ENCODE measurements around the gene ACSBG1.
A peak's percentile ranks its signal among the peaks of the same experiment; 100 is the strongest.

The ACSBG1 gene

DNA sequence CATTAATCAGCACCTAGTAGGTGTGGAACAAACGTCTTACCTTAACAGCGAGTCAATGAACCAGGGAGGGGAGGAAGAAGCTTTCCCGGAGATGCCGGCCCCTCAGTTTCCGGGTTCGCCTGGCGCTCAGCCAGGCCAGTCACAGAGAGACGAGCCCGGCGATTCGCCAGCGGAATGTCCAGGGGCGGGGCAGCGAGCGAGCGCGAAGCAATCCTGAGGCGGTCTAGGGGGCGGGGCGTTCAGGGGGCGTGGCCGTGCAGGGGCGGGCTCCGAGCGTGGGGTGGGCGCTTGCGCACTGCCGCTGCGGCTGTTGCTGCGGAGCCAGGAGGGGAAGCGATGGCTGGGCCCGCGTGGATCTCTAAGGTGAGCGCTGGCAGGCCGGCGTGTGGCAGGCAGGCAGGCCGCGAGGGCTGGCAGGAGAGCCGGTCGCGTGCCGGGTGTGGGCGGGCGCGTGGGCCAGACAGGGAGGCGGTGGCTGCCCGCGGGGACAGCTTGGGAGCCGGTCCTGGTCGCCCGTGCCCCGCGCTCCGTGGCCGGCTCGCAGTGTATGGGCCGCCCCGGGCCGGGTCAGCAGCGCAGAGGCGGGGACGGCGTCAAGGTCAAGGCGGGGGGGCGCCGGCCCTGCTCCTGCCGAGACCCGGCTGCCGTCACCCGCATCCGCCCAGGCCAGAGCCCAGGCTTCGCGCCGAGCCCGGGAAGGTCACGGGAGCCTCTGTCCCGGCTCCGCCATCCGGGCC, 85.1 kb downstream of the ACSBG1 start, which contains the start of gene IDH3A:
TSS of gene IDH3A (plus strand) at position 295 of the 737 bp plus-strand sequence. CDS start at position 337, 42 bp downstream.
- no CpG with 5 or more reads among the region's 79 CpGs for WGBS, 2 donors (ENCODE audit: extremely low coverage in 2 of 2, insufficient read length in 2 of 2, insufficient replicate concordance in 1 of 2)
- Histone ChIP-seq H3K23ac (ENCODE audit: low read depth, low read length, poor library complexity) (peak within 1 kb of the TSS; percentile 76), H3K79me1 (ENCODE audit: low read depth, low read length) (no peaks in the 10 kb centered on the region), H4K8ac (ENCODE audit: low read depth, low read length) (no peak within 1 kb of the TSS), H3K9me3 (replicated peaks in 1 of 2; ENCODE audit: control insufficient read depth in 2 of 2, insufficient read depth in 1 of 2, low read depth in 1 of 2, low read length in 2 of 2) (no peaks in the 10 kb centered on the region), H2AFZ (ENCODE audit: low read length) (peak within 1 kb of the TSS; percentile 99), H2BK15ac (ENCODE audit: low read length) (no peak within 1 kb of the TSS), H4K91ac (ENCODE audit: low read depth, low read length, poor library complexity) (no peak within 1 kb of the TSS), H2AK5ac (ENCODE audit: low read depth, low read length) (no peak within 1 kb of the TSS), H2BK5ac (ENCODE audit: low read length) (no peak within 1 kb of the TSS), H3K27me3 (ENCODE audit: control insufficient read depth in 3 of 3, insufficient read depth in 3 of 3, low read depth in 1 of 3, low read length in 3 of 3) (peaks cover 0 to 10% (median 0%) of the 10 kb centered on the region in 3 experiments), H3K27ac (replicated peaks; ENCODE audit: low read length) (no peak within 1 kb of the TSS), H3K4me1 (ENCODE audit: control insufficient read depth in 2 of 2, insufficient read depth in 1 of 2, low read depth in 1 of 2, low read length in 2 of 2) (peaks cover 3 to 6% of the 10 kb centered on the region in 2 donors), H3K9ac (ENCODE audit: low read depth, low read length, poor library complexity) (peak within 1 kb of the TSS; percentile 99), H3K4me3 (ENCODE audit: low read length in 2 of 2) (peak within 1 kb of the TSS; percentile 90 to 98), H3K18ac (ENCODE audit: low read length) (peak within 1 kb of the TSS; percentile 93), H2BK12ac (ENCODE audit: low read length) (no peak within 1 kb of the TSS), H3K4ac (ENCODE audit: low read length) (no peak within 1 kb of the TSS), H2BK120ac (ENCODE audit: low read depth, low read length) (no peak within 1 kb of the TSS), H3K14ac (ENCODE audit: low read length) (peak within 1 kb of the TSS; percentile 97), H3K4me2 (ENCODE audit: insufficient read depth, low read length, poor library complexity, severe bottlenecking) (peak within 1 kb of the TSS; percentile 66), H3K36me3 (replicated peaks in 1 of 2; ENCODE audit: control insufficient read depth in 2 of 2, insufficient read depth in 2 of 2, low read length in 2 of 2) (no peaks in the 10 kb centered on the region)
- peak; percentile 95 for DNase-seq (ENCODE audit: low spot score)

DNA sequence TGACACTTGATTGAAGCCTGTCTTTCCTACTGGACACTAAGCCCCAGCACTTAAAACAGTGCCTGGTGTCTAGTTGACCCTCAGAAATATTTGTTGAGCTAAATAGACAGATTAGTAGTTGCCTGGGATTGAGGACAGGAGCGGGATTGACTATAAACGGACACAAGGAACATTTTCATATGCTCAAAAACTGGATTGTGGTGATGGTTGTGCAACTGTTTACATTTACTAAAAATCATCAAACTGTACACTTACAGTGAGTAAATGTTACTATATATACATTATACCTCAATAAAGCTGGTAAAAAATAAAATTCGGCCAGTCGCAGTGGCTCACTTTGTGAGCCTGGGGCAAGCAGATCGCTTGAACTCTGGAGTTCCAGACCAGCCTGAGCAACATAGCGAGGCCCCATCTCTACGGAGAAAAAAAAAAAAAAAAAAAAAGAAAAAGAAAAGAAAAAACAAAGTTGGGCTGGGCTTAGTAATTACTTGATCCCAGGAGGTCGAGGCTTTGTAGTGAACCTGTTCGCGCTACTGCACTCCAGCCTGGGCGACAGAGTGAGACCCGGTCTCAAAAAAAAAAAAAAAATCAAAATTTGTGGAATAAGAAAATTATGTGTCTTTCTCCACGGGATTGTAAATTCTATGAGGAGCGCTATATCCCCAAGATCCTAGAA, 85.8 kb downstream of the ACSBG1 start:
- Histone ChIP-seq H3K4ac (ENCODE audit: low read length) (no peak overlapping the region), H3K36me3 (replicated peaks in 1 of 2; ENCODE audit: control insufficient read depth in 2 of 2, insufficient read depth in 2 of 2, low read length in 2 of 2) (no peaks in the 10 kb centered on the region), H3K18ac (ENCODE audit: low read length) (no peak overlapping the region), H3K14ac (ENCODE audit: low read length) (no peak overlapping the region), H3K4me1 (ENCODE audit: control insufficient read depth in 2 of 2, insufficient read depth in 1 of 2, low read depth in 1 of 2, low read length in 2 of 2) (peaks cover 3 to 6% of the 10 kb centered on the region in 2 donors), H3K27me3 (ENCODE audit: control insufficient read depth in 3 of 3, insufficient read depth in 3 of 3, low read depth in 1 of 3, low read length in 3 of 3) (peaks cover 0 to 10% (median 0%) of the 10 kb centered on the region in 3 experiments), H4K91ac (ENCODE audit: low read depth, low read length, poor library complexity) (no peak overlapping the region), H2BK120ac (ENCODE audit: low read depth, low read length) (no peak overlapping the region), H2BK15ac (ENCODE audit: low read length) (no peak overlapping the region), H2AK5ac (ENCODE audit: low read depth, low read length) (no peak overlapping the region), H3K4me3 (ENCODE audit: low read length in 2 of 2) (peak overlapping the region; percentile 75 to 90), H3K9me3 (replicated peaks in 1 of 2; ENCODE audit: control insufficient read depth in 2 of 2, insufficient read depth in 1 of 2, low read depth in 1 of 2, low read length in 2 of 2) (no peaks in the 10 kb centered on the region), H3K79me1 (ENCODE audit: low read depth, low read length) (no peaks in the 10 kb centered on the region), H2BK12ac (ENCODE audit: low read length) (no peak overlapping the region), H3K23ac (ENCODE audit: low read depth, low read length, poor library complexity) (no peak overlapping the region), H3K9ac (ENCODE audit: low read depth, low read length, poor library complexity) (no peak overlapping the region), H2AFZ (ENCODE audit: low read length) (peak overlapping the region; percentile 99), H3K4me2 (ENCODE audit: insufficient read depth, low read length, poor library complexity, severe bottlenecking) (peak overlapping the region; percentile 43), H2BK5ac (ENCODE audit: low read length) (no peak overlapping the region), H4K8ac (ENCODE audit: low read depth, low read length) (no peak overlapping the region), H3K27ac (replicated peaks; ENCODE audit: low read length) (no peak overlapping the region)
- no CpG with 5 or more reads among the region's 14 CpGs for WGBS, 2 donors (ENCODE audit: extremely low coverage in 2 of 2, insufficient read length in 2 of 2, insufficient replicate concordance in 1 of 2)
- DNase-seq (ENCODE audit: low spot score) = no peak

DNA sequence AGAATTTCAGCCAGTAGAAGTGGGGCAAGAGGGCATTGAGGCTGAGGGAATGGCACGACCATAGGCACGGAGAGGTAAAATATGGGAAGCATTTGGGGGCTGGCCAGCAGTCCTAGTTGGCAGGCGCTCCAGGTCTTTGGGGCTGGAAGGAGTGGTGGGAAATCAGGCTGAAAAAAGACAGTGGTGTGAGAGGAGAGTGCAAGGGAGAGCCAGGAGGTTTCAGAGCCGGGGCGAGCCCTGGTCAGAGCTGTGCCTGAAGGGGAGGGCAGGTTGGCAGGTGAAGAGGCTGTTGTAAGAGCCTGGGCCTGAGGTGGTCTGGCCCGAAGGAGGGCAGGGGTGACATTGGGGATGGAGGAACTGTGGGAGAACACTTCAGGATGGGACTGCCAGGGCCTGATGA, 86.8 kb downstream of the ACSBG1 start:
- no peaks in the 10 kb centered on the region for H3K36me3 ChIP-seq (replicated peaks in 1 of 2; ENCODE audit: control insufficient read depth in 2 of 2, insufficient read depth in 2 of 2, low read length in 2 of 2)
- H2BK15ac ChIP-seq (ENCODE audit: low read length) = no peak overlapping the region
- peaks cover 0 to 10% (median 0%) of the 10 kb centered on the region in 3 experiments for H3K27me3 ChIP-seq (ENCODE audit: control insufficient read depth in 3 of 3, insufficient read depth in 3 of 3, low read depth in 1 of 3, low read length in 3 of 3)
- H3K18ac ChIP-seq (ENCODE audit: low read length) = no peak overlapping the region
- H3K23ac ChIP-seq (ENCODE audit: low read depth, low read length, poor library complexity) = no peak overlapping the region
- no peak overlapping the region for H4K91ac ChIP-seq (ENCODE audit: low read depth, low read length, poor library complexity)
- no peak overlapping the region for H2BK12ac ChIP-seq (ENCODE audit: low read length)
- WGBS, 2 donors (ENCODE audit: extremely low coverage in 2 of 2, insufficient read length in 2 of 2, insufficient replicate concordance in 1 of 2) = no CpG with 5 or more reads among the region's 6 CpGs
- H3K4me3 ChIP-seq (ENCODE audit: low read length in 2 of 2) = peak overlapping the region in 1 of 2 donors; percentile 14
- no peak overlapping the region for H3K4ac ChIP-seq (ENCODE audit: low read length)
- H3K14ac ChIP-seq (ENCODE audit: low read length) = no peak overlapping the region
- H4K8ac ChIP-seq (ENCODE audit: low read depth, low read length) = no peak overlapping the region
- no peak overlapping the region for H2AK5ac ChIP-seq (ENCODE audit: low read depth, low read length)
- no peak for DNase-seq (ENCODE audit: low spot score)
- H2AFZ ChIP-seq (ENCODE audit: low read length) = no peak overlapping the region
- no peaks in the 10 kb centered on the region for H3K9me3 ChIP-seq (replicated peaks in 1 of 2; ENCODE audit: control insufficient read depth in 2 of 2, insufficient read depth in 1 of 2, low read depth in 1 of 2, low read length in 2 of 2)
- H3K9ac ChIP-seq (ENCODE audit: low read depth, low read length, poor library complexity) = no peak overlapping the region
- H3K4me2 ChIP-seq (ENCODE audit: insufficient read depth, low read length, poor library complexity, severe bottlenecking) = no peak overlapping the region
- no peak overlapping the region for H2BK5ac ChIP-seq (ENCODE audit: low read length)
- no peaks in the 10 kb centered on the region for H3K79me1 ChIP-seq (ENCODE audit: low read depth, low read length)
- H2BK120ac ChIP-seq (ENCODE audit: low read depth, low read length) = no peak overlapping the region
- peaks cover 3 to 6% of the 10 kb centered on the region in 2 donors for H3K4me1 ChIP-seq (ENCODE audit: control insufficient read depth in 2 of 2, insufficient read depth in 1 of 2, low read depth in 1 of 2, low read length in 2 of 2)
- no peak overlapping the region for H3K27ac ChIP-seq (replicated peaks; ENCODE audit: low read length)

All from neuronal stem cell (in vitro differentiated cells).